Osteoblast (primary cell): ENCODE measurements around the gene DNAJC5. TPM values are rescaled to one million over a fixed set of nuclear protein-coding genes. Genes with fewer than 3 reads are reported as not detected.
"Not testable (repeated sequence)": the region's sequence is repeated elsewhere in the genome, so short reads cannot be mapped to it uniquely, and the experiment has no call there.

Source experiments
- DNase-seq: peaks from one replicate; pipeline ENCODE4 v3.0.0; 2011; ENCODE audit warnings: low spot score, mixed read lengths; ENCODE audit not compliant: insufficient read length; ENCODE audit errors: missing footprints
- H2AFZ ChIP-seq: 2 replicates; pipeline ENCODE4 v1.6.0; 2011; ENCODE audit warnings: mild to moderate bottlenecking, low read length
- H3K27ac ChIP-seq: 2 replicates; pipeline ENCODE4 v1.5.1; 2011; ENCODE audit warnings: mild to moderate bottlenecking, low read depth, low read length, moderate library complexity
- H3K27me3 ChIP-seq: 2 replicates; pipeline ENCODE4 v1.6.0; 2012; ENCODE audit warnings: mild to moderate bottlenecking, control low read depth, inconsistent platforms, low read length, moderate library complexity; ENCODE audit not compliant: insufficient read depth
- H3K36me3 ChIP-seq: 2 replicates; pipeline ENCODE4 v1.5.1; 2011; ENCODE audit warnings: mild to moderate bottlenecking, low read length, control low read depth, moderate library complexity; ENCODE audit not compliant: insufficient read depth
- H3K4me1 ChIP-seq: 2 replicates; pipeline ENCODE4 v1.5.1; 2011; ENCODE audit warnings: mild to moderate bottlenecking, low read length, control low read depth, moderate library complexity; ENCODE audit not compliant: insufficient read depth
- H3K4me2 ChIP-seq: 2 replicates; pipeline ENCODE4 v1.6.0; 2011; ENCODE audit warnings: mild to moderate bottlenecking, low read length; ENCODE audit not compliant: insufficient read depth
- H3K4me3 ChIP-seq: fragments of 200-600 bp; sonication (generic); 3 replicates; pipeline ENCODE4 v1.5.1; 2012; ENCODE audit warnings: mild to moderate bottlenecking, low read length, inconsistent platforms; ENCODE audit not compliant: insufficient read depth
- H3K79me2 ChIP-seq: 2 replicates; pipeline ENCODE4 v1.6.0; 2012; ENCODE audit warnings: mild to moderate bottlenecking, low read length, control low read depth, inconsistent platforms; ENCODE audit not compliant: insufficient read depth
- H3K9me3 ChIP-seq: 2 replicates; pipeline ENCODE4 v1.5.1; 2011; ENCODE audit warnings: low read depth, low read length, control low read depth
- H4K20me1 ChIP-seq: 2 replicates; pipeline ENCODE4 v1.6.0; 2012; ENCODE audit warnings: mild to moderate bottlenecking, low read length, control low read depth; ENCODE audit not compliant: insufficient read depth
- total RNA-seq: library from RNA; depleted of rRNA; stranded (reverse); fragments of >200 nt; gene quantifications from 2 replicates; pipeline ENCODE4 v1.2.3, GENCODE V29; 2012
- TF ChIP-seq, protein P1 (sequence below): IDR thresholded peaks from 2 replicates; pipeline ENCODE4 v1.5.1; 2011; ENCODE audit warnings: mild to moderate bottlenecking, low read depth, low read length, moderate library complexity; ENCODE audit errors: extremely low read depth

Gene DNAJC5
- total RNA-seq, 1 donor, result 53.9 TPM

GRCh38 chr20:63958964-63959698, 64.2 kb downstream of the DNAJC5 start:
- H3K79me2 ChIP-seq, result peaks cover 20% of the 10 kb centered on the region
- H3K4me3 ChIP-seq, result no peak overlapping the region
- peaks cover 29% of the 10 kb centered on the region for H3K36me3 ChIP-seq
- H2AFZ ChIP-seq, result no peak overlapping the region
- no peak overlapping the region for H3K4me2 ChIP-seq
- H4K20me1 ChIP-seq, result peaks cover 12% of the 10 kb centered on the region
- peaks cover 13% of the 10 kb centered on the region for H3K4me1 ChIP-seq
- DNase-seq, result no peak
- no peak overlapping the region for H3K27ac ChIP-seq
- no peaks in the 10 kb centered on the region for H3K9me3 ChIP-seq
- TF ChIP-seq, protein P1, sequence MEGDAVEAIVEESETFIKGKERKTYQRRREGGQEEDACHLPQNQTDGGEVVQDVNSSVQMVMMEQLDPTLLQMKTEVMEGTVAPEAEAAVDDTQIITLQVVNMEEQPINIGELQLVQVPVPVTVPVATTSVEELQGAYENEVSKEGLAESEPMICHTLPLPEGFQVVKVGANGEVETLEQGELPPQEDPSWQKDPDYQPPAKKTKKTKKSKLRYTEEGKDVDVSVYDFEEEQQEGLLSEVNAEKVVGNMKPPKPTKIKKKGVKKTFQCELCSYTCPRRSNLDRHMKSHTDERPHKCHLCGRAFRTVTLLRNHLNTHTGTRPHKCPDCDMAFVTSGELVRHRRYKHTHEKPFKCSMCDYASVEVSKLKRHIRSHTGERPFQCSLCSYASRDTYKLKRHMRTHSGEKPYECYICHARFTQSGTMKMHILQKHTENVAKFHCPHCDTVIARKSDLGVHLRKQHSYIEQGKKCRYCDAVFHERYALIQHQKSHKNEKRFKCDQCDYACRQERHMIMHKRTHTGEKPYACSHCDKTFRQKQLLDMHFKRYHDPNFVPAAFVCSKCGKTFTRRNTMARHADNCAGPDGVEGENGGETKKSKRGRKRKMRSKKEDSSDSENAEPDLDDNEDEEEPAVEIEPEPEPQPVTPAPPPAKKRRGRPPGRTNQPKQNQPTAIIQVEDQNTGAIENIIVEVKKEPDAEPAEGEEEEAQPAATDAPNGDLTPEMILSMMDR, result no peak
- H3K27me3 ChIP-seq, result no peaks in the 10 kb centered on the region

GRCh38 chr20:63959699-63960075, 64.8 kb downstream of the DNAJC5 start:
- peaks cover 15% of the 10 kb centered on the region for H3K79me2 ChIP-seq
- peaks cover 13% of the 10 kb centered on the region for H3K4me1 ChIP-seq
- TF ChIP-seq, protein P1, result no peak
- peaks cover 7% of the 10 kb centered on the region for H4K20me1 ChIP-seq
- no peaks in the 10 kb centered on the region for H3K27me3 ChIP-seq
- no peak overlapping the region for H3K4me2 ChIP-seq
- H3K27ac ChIP-seq, result no peak overlapping the region
- peaks cover 33% of the 10 kb centered on the region for H3K36me3 ChIP-seq
- H3K4me3 ChIP-seq, result no peak overlapping the region
- H2AFZ ChIP-seq, result no peak overlapping the region
- no peaks in the 10 kb centered on the region for H3K9me3 ChIP-seq
- no peak for DNase-seq

GRCh38 chr20:63960654-63961621, 66.0 kb downstream of the DNAJC5 start:
- not testable (repeated sequence) for H4K20me1 ChIP-seq, H3K27ac ChIP-seq, H2AFZ ChIP-seq, H3K4me1 ChIP-seq, H3K4me2 ChIP-seq, H3K4me3 ChIP-seq, H3K79me2 ChIP-seq, H3K27me3 ChIP-seq, H3K9me3 ChIP-seq
- DNase-seq, result peak; percentile 80
- H3K36me3 ChIP-seq, result peaks cover 34% of the 10 kb centered on the region

DNA sequence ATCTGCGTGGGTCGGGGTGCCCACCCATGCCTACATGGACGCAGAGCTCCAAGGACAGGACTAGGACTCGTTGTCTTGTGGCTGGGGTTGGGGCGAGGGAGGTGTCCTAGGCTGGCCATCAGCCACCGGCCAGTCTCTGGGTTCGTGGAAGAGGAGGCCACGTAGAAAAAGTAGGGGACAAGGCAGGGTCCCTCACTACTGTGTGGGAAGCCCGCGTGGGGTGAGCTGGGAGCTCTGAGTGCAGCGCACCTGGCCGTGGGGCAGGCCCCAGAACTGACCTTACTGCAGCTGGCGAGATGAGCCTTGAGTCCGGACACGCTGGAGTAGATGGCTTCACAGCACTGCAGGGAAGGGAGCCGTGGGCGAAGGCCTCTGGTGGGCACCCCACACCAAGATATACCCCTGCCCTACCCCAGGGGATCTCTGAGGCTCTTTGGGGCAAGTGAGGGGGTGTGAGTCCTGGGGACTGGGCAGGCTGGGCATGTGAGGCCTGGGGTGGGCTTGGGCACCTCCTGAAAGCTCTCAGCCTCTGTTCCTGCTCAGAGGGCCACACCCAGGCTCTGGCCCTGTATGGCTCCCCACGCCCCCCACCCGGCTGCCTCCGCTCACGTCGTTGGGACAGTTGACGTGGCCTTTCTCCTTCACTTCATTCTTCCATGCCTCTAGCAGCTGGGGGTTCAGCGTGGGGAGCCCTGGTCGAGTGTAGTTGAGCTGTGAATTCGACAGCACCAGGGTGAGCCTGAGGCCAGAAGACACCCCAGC, 66.9 kb downstream of the DNAJC5 start:
- peaks cover 6% of the 10 kb centered on the region for H3K4me1 ChIP-seq
- H3K4me3 ChIP-seq, result no peak overlapping the region
- H3K9me3 ChIP-seq, result no peaks in the 10 kb centered on the region
- DNase-seq, result peak; percentile 87
- H3K27me3 ChIP-seq, result no peaks in the 10 kb centered on the region
- H3K4me2 ChIP-seq, result no peak overlapping the region
- H3K79me2 ChIP-seq, result no peaks in the 10 kb centered on the region
- TF ChIP-seq, protein P1, result no peak
- H2AFZ ChIP-seq, result no peak overlapping the region
- peaks cover 40% of the 10 kb centered on the region for H3K36me3 ChIP-seq
- H4K20me1 ChIP-seq, result peaks cover 5% of the 10 kb centered on the region
- no peak overlapping the region for H3K27ac ChIP-seq
